H9 (cell line): ENCODE results near the gene HADH. TPM values are rescaled to one million over a fixed set of nuclear protein-coding genes. Genes with fewer than 3 reads are reported as not detected.

Experiments used
- DNase-seq: peaks from one replicate; pipeline ENCODE4 v3.0.0-alpha.2; 2017
- H2AFZ ChIP-seq: one replicate; pipeline ENCODE4 v1.6.1; 2013; ENCODE audit warnings: mild to moderate bottlenecking, low read length, control low read depth, moderate library complexity
- H2AK5ac ChIP-seq: 2 replicates; pipeline ENCODE4 v1.6.1; 2013; ENCODE audit warnings: low read length, control low read depth, mixed read lengths; ENCODE audit not compliant: insufficient read length
- H2BK120ac ChIP-seq: one replicate; pipeline ENCODE4 v1.6.1; 2013; ENCODE audit warnings: low read depth, mild to moderate bottlenecking, low read length, control low read depth, inconsistent platforms; ENCODE audit not compliant: poor library complexity, severe bottlenecking
- H2BK12ac ChIP-seq: 2 replicates; pipeline ENCODE4 v1.6.1; 2013; ENCODE audit warnings: low read length, control low read depth, mixed read lengths, low read depth; ENCODE audit not compliant: insufficient read length
- H2BK15ac ChIP-seq: 2 replicates; pipeline ENCODE4 v1.6.1; 2013; ENCODE audit warnings: low read depth, low read length, control low read depth
- H2BK20ac ChIP-seq: one replicate; pipeline ENCODE4 v1.6.1; 2013; ENCODE audit warnings: low read depth, mild to moderate bottlenecking, low read length, control low read depth, inconsistent platforms; ENCODE audit not compliant: poor library complexity, severe bottlenecking
- H2BK5ac ChIP-seq: 2 replicates; pipeline ENCODE4 v1.6.1; 2013; ENCODE audit warnings: low read length, control low read depth, mixed read lengths; ENCODE audit not compliant: insufficient read length
- H3K14ac ChIP-seq: 2 replicates; pipeline ENCODE4 v1.6.1; 2013; ENCODE audit warnings: low read length, control low read depth; ENCODE audit not compliant: insufficient read depth
- H3K18ac ChIP-seq: 2 replicates; pipeline ENCODE4 v1.6.1; 2013; ENCODE audit warnings: low read depth, mild to moderate bottlenecking, mixed read lengths, low read length, control low read depth; ENCODE audit not compliant: insufficient read length
- H3K23ac ChIP-seq: 2 replicates; pipeline ENCODE4 v1.6.1; 2013; ENCODE audit warnings: low read length, control low read depth, mixed read lengths, low read depth; ENCODE audit not compliant: insufficient read length
- H3K23me2 ChIP-seq: 2 replicates; pipeline ENCODE4 v1.6.1; 2013; ENCODE audit warnings: low read depth, mild to moderate bottlenecking, mixed read lengths, low read length, control low read depth; ENCODE audit not compliant: insufficient read length, poor library complexity, severe bottlenecking
- H3K27ac ChIP-seq: 2 replicates; pipeline ENCODE4 v1.5.1; 2013; ENCODE audit warnings: low read length, control low read depth, mixed read lengths, low read depth; ENCODE audit not compliant: insufficient read length
- H3K27me3 ChIP-seq: 2 replicates; pipeline ENCODE4 v1.6.1; 2013; ENCODE audit warnings: low read length, control low read depth, inconsistent platforms; ENCODE audit not compliant: insufficient read depth
- H3K4ac ChIP-seq: 2 replicates; pipeline ENCODE4 v1.6.1; 2013; ENCODE audit warnings: low read depth, mild to moderate bottlenecking, control low read depth, inconsistent platforms, low read length, moderate library complexity
- H3K4me1 ChIP-seq: 2 replicates; pipeline ENCODE4 v1.6.1; 2013; ENCODE audit warnings: low read length, control low read depth, inconsistent platforms; ENCODE audit not compliant: insufficient read depth
- H3K4me2 ChIP-seq: 2 replicates; pipeline ENCODE4 v1.6.1; 2013; ENCODE audit warnings: low read length, control low read depth, mixed read lengths; ENCODE audit not compliant: insufficient read length, insufficient read depth
- H3K56ac ChIP-seq: 2 replicates; pipeline ENCODE4 v1.6.1; 2013; ENCODE audit warnings: low read depth, mild to moderate bottlenecking, mixed read lengths, low read length, control low read depth; ENCODE audit not compliant: insufficient read length
- H3K79me1 ChIP-seq: 2 replicates; pipeline ENCODE4 v1.6.1; 2013; ENCODE audit warnings: low read depth, mild to moderate bottlenecking, moderate library complexity, low read length, control low read depth, inconsistent platforms; ENCODE audit not compliant: insufficient read depth, poor library complexity, severe bottlenecking
- H3K79me2 ChIP-seq: 2 replicates; pipeline ENCODE4 v1.6.1; 2013; ENCODE audit warnings: low read length, control low read depth, inconsistent platforms; ENCODE audit not compliant: insufficient read depth
- H3K9ac ChIP-seq: 2 replicates; pipeline ENCODE4 v1.6.1; 2013; ENCODE audit warnings: low read length, control low read depth, mixed read lengths; ENCODE audit not compliant: insufficient read length; ENCODE audit errors: extremely low read depth
- H3K9me3 ChIP-seq: one replicate; pipeline ENCODE4 v1.6.1; 2013; ENCODE audit warnings: low read depth, low read length, inconsistent platforms; ENCODE audit not compliant: control insufficient read depth
- H3T11ph ChIP-seq: one replicate; pipeline ENCODE4 v1.6.1; 2013; ENCODE audit warnings: mild to moderate bottlenecking, low read length, control low read depth, inconsistent platforms
- H4K20me1 ChIP-seq: one replicate; pipeline ENCODE4 v1.6.1; 2013; ENCODE audit not compliant: control insufficient read depth, insufficient read length, insufficient read depth
- H4K5ac ChIP-seq: 2 replicates; pipeline ENCODE4 v1.6.1; 2013; ENCODE audit warnings: low read depth, mild to moderate bottlenecking, mixed read lengths, low read length, control low read depth; ENCODE audit not compliant: insufficient read length
- H4K8ac ChIP-seq: replicated peaks from 2 replicates; pipeline ENCODE4 v1.6.1; 2013; ENCODE audit warnings: low read length, control low read depth, mixed read lengths, low read depth; ENCODE audit not compliant: insufficient read length
- H4K91ac ChIP-seq: 2 replicates; pipeline ENCODE4 v1.6.1; 2013; ENCODE audit warnings: low read depth, mild to moderate bottlenecking, moderate library complexity, mixed read lengths, low read length, control low read depth; ENCODE audit not compliant: insufficient read length
- H3K27ac Mint-ChIP-seq, 3 experiments: 2 replicates in 2 of 3; 3 replicates in 1 of 3; pipeline ENCODE4 v1.8.0; 2020 to 2021; ENCODE audit warnings: mixed read lengths in 3 of 3, mild to moderate bottlenecking in 1 of 3, moderate library complexity in 1 of 3
- H3K27me3 Mint-ChIP-seq: 2 replicates; pipeline ENCODE4 v1.8.0; 2021; ENCODE audit warnings: low read depth, mild to moderate bottlenecking, moderate library complexity, mixed read lengths
- H3K36me3 Mint-ChIP-seq, 3 experiments: 2 replicates in 2 of 3; 3 replicates in 1 of 3; pipeline ENCODE4 v1.8.0; 2020 to 2021; ENCODE audit warnings: low read depth in 3 of 3, mixed read lengths in 3 of 3; ENCODE audit not compliant: insufficient read depth in 1 of 3
- H3K4me1 Mint-ChIP-seq, 2 experiments: 2 replicates each; pipeline ENCODE4 v1.8.0; 2020; ENCODE audit warnings: mixed read lengths in 2 of 2
- H3K4me3 Mint-ChIP-seq, 2 experiments: 2 replicates in 1 of 2; 3 replicates in 1 of 2; pipeline ENCODE4 v1.8.0; 2020 to 2021; ENCODE audit warnings: mild to moderate bottlenecking in 2 of 2, mixed read lengths in 2 of 2, moderate library complexity in 1 of 2
- H3K9me3 Mint-ChIP-seq, 2 experiments: 2 replicates in 1 of 2; 3 replicates in 1 of 2; pipeline ENCODE4 v1.8.0; 2020; ENCODE audit warnings: mild to moderate bottlenecking in 2 of 2, mixed read lengths in 2 of 2, moderate library complexity in 1 of 2
- CTCF ChIP-seq: fragments of 200-600 bp; sonication (generic); conservative IDR thresholded peaks from 3 replicates; pipeline ENCODE4 v1.8.0; 2021; ENCODE audit warnings: antibody characterized with exemption, mild to moderate bottlenecking
- WGBS: extraction: QIAGEN DNeasy Blood & Tissue Kit; methylation state at CpG from one replicate; pipeline ENCODE4 v1.1.7; 2013; ENCODE audit warnings: missing lambda C conversion rate, low lambda C conversion rate, mixed read lengths; ENCODE audit not compliant: insufficient read length; ENCODE audit errors: extremely low coverage; 5-methylcytosine and 5-hydroxymethylcytosine counted together
- total RNA-seq: library from RNA; stranded (reverse); gene quantifications from 2 replicates; pipeline ENCODE4 v1.2.1, GENCODE V29; 2021

The HADH gene
- total RNA-seq, 1 experiment from 2014 or later, result 44.4 TPM

- H3K9ac ChIP-seq, result peak overlapping the region; percentile 38
Observed at GRCh38 chr4:107989162-107989536, 540 bp upstream of the HADH start.

More at GRCh38 chr4:107989162-107989536, 540 bp upstream of the HADH start:
- Histone ChIP-seq H2AK5ac (no peak overlapping the region), H2BK12ac (no peak overlapping the region), H3K4me2 (peak overlapping the region; percentile 96), H3K4ac (no peak overlapping the region), H3K23me2 (peaks cover 10% of the 10 kb centered on the region), H3K56ac (no peak overlapping the region), H2AFZ (peak overlapping the region; percentile 50), H3K79me1 (no peaks in the 10 kb centered on the region), H3K18ac (no peak overlapping the region), H4K8ac (no peak overlapping the region), H3K14ac (no peak overlapping the region), H3K79me2 (peaks cover 4% of the 10 kb centered on the region; the same call in 1 of the 2 replicates), H4K5ac (no peak overlapping the region), H2BK20ac (no peak overlapping the region), H3K27me3 (no peaks in the 10 kb centered on the region), H2BK15ac (no peak overlapping the region), H2BK120ac (no peak overlapping the region), H4K20me1 (no peaks in the 10 kb centered on the region), H3K9me3 (no peaks in the 10 kb centered on the region), H3K27ac (no peak overlapping the region), H3K4me1 (no peaks in the 10 kb centered on the region), H2BK5ac (no peak overlapping the region), H3K23ac (no peak overlapping the region), H3T11ph (no peak overlapping the region), H4K91ac (no peak overlapping the region)
- no CpG with 5 or more reads among the region's 8 CpGs for WGBS
- peaks cover 3% of the 10 kb centered on the region; the same call in 1 of the 2 replicates for H3K27me3 Mint-ChIP-seq
- peak overlapping the region; percentile 83 to 87 for H3K4me3 Mint-ChIP-seq
- H3K27ac Mint-ChIP-seq, result no peak overlapping the region
- peaks cover 27 to 28% of the 10 kb centered on the region in 2 experiments for H3K4me1 Mint-ChIP-seq
- TF ChIP-seq CTCF, result no peak
- no peaks in the 10 kb centered on the region for H3K36me3 Mint-ChIP-seq
- DNase-seq, result no peak
- H3K9me3 Mint-ChIP-seq, result no peaks in the 10 kb centered on the region
